HEK293T (cell line): ENCODE results near the gene NFASC.

Experiments
- CTCF ChIA-PET: fragments of 350-600 bp; formaldehyde crosslinking; extraction: SDS; loops from one replicate; lab custom pipeline; 2021; ENCODE audit warnings: antibody characterized with exemption, inconsistent platforms; lab: Yijun Ruan, JAX
- POLR2A ChIA-PET: fragments of 350-600 bp; formaldehyde crosslinking; extraction: SDS; loops from one replicate; lab custom pipeline; 2020; ENCODE audit warnings: antibody characterized with exemption, inconsistent platforms; lab: Yijun Ruan, JAX
- DNase-seq: peaks from one replicate; pipeline ENCODE4 v3.0.0; 2012; ENCODE audit warnings: mixed read lengths; ENCODE audit errors: extremely low spot score
- ARNT ChIP-seq: fragments of 450-650 bp; IDR thresholded peaks from 2 replicates; pipeline ENCODE4 v1.6.1; 2017; ENCODE audit warnings: mild to moderate bottlenecking
- BHLHE40 ChIP-seq: fragments of 450-650 bp; IDR thresholded peaks from 2 replicates; pipeline ENCODE4 v1.6.1; 2016; ENCODE audit warnings: mild to moderate bottlenecking, moderate library complexity, borderline replicate concordance
- CTBP1 ChIP-seq: fragments of 450-650 bp; IDR thresholded peaks from 2 replicates; pipeline ENCODE4 v1.6.1; 2016; ENCODE audit warnings: borderline replicate concordance
- ELF4 ChIP-seq: fragments of 450-650 bp; IDR thresholded peaks from 2 replicates; pipeline ENCODE4 v1.6.1; 2017; ENCODE audit warnings: antibody characterized with exemption
- FOXA1 ChIP-seq: fragments of 450-650 bp; IDR thresholded peaks from 2 replicates; pipeline ENCODE4 v1.6.1; 2016; ENCODE audit warnings: mild to moderate bottlenecking
- FOXK2 ChIP-seq: fragments of 450-650 bp; IDR thresholded peaks from 2 replicates; pipeline ENCODE4 v1.6.1; 2016; ENCODE audit warnings: mild to moderate bottlenecking
- FOXM1 ChIP-seq: fragments of 450-650 bp; IDR thresholded peaks from 2 replicates; pipeline ENCODE4 v1.6.1; 2017; ENCODE audit warnings: mild to moderate bottlenecking, borderline replicate concordance
- HDGF ChIP-seq: fragments of 450-650 bp; IDR thresholded peaks from 2 replicates; pipeline ENCODE4 v1.6.1; 2017; ENCODE audit warnings: antibody characterized with exemption, borderline replicate concordance
- L3MBTL2 ChIP-seq: fragments of 450-650 bp; conservative IDR thresholded peaks from 2 replicates; pipeline ENCODE4 v1.6.1; 2016; ENCODE audit warnings: mild to moderate bottlenecking
- LEF1 ChIP-seq: fragments of 450-650 bp; IDR thresholded peaks from 2 replicates; pipeline ENCODE4 v1.6.1; 2017; ENCODE audit warnings: mild to moderate bottlenecking, borderline replicate concordance
- NFRKB ChIP-seq: fragments of 450-650 bp; IDR thresholded peaks from 2 replicates; pipeline ENCODE4 v1.6.1; 2016; ENCODE audit warnings: mild to moderate bottlenecking, moderate library complexity
- PKNOX1 ChIP-seq: fragments of 450-650 bp; IDR thresholded peaks from 2 replicates; pipeline ENCODE4 v1.6.1; 2016
- SP1 ChIP-seq: fragments of 450-650 bp; IDR thresholded peaks from 2 replicates; pipeline ENCODE4 v1.6.1; 2017
- SUZ12 ChIP-seq: fragments of 450-650 bp; IDR thresholded peaks from 2 replicates; pipeline ENCODE4 v1.6.1; 2016; ENCODE audit warnings: mild to moderate bottlenecking
- TARDBP ChIP-seq: fragments of 450-650 bp; IDR thresholded peaks from 2 replicates; pipeline ENCODE4 v1.6.1; 2016
- ZNF384 ChIP-seq: fragments of 450-650 bp; IDR thresholded peaks from 2 replicates; pipeline ENCODE4 v1.6.1; 2016

The NFASC gene

GRCh38 chr1:204994086-204994862 is 123.6 kb downstream of the NFASC start:
- POLR2A ChIA-PET = no interaction called here
- no peak for DNase-seq
- CTCF ChIA-PET = interaction anchor here (7.6 kb wide), 1 partner anchor 68 kb away, joined by 92 read pairs; no protein-coding TSS in a partner anchor
- TF ChIP-seq HDGF (no peak), FOXA1 (no peak), ARNT (no peak), SUZ12 (no peak), PKNOX1 (no peak)

GRCh38 chr1:204996981-204997380 is 126.3 kb downstream of the NFASC start:
- CTCF ChIA-PET = interaction anchor here (0.6 to 1.2 kb wide), 2 partner anchors 8 to 65 kb away, joined by 3 to 4 read pairs; no protein-coding TSS in a partner anchor
- TF ChIP-seq TARDBP (no peak), HDGF (no peak), NFRKB (no peak), ELF4 (no peak), PKNOX1 (no peak), L3MBTL2 (no peak), CTBP1 (no peak), SP1 (no peak), FOXA1 (no peak), SUZ12 (no peak), ZNF384 (no peak), FOXM1 (no peak)
- POLR2A ChIA-PET = no interaction called here
- DNase-seq = no peak

GRCh38 chr1:204997591-204998355 is 127.1 kb downstream of the NFASC start:
- no peak for DNase-seq
- CTCF ChIA-PET = interaction anchor here (0.6 to 1.2 kb wide), 3 partner anchors 8 to 64 kb away, joined by 3 to 4 read pairs (median 3); no protein-coding TSS in a partner anchor
- no peak for TF ChIP-seq ZNF384
- no peak for TF ChIP-seq FOXA1
- TF ChIP-seq CTBP1 = no peak
- TF ChIP-seq BHLHE40 = no peak
- TF ChIP-seq FOXM1 = no peak
- TF ChIP-seq LEF1 = no peak
- no peak for TF ChIP-seq FOXK2
- no peak for TF ChIP-seq ELF4
- TF ChIP-seq SUZ12 = no peak
- TF ChIP-seq SP1 = no peak
- no peak for TF ChIP-seq HDGF
- TF ChIP-seq TARDBP = no peak
- POLR2A ChIA-PET = interaction anchor here (0.6 kb wide), 1 partner anchor 257 kb away, joined by 3 read pairs; no protein-coding TSS in a partner anchor

GRCh38 chr1:205001162-205001561 is 130.5 kb downstream of the NFASC start:
- TF ChIP-seq SUZ12 (no peak), FOXM1 (no peak), LEF1 (no peak), PKNOX1 (no peak), FOXK2 (no peak), BHLHE40 (no peak), ZNF384 (no peak), TARDBP (no peak), CTBP1 (no peak), SP1 (no peak), ARNT (no peak), L3MBTL2 (no peak), ELF4 (no peak), HDGF (no peak), FOXA1 (no peak), NFRKB (no peak)
- DNase-seq = no peak
- ChIA-PET POLR2A (no interaction called here), CTCF (interaction anchor here (1.0 kb wide), 1 partner anchor 61 kb away, joined by 3 read pairs; no protein-coding TSS in a partner anchor)

- DNase-seq = no peak
- POLR2A ChIA-PET = no interaction called here
- CTCF ChIA-PET = no interaction called here
- TF ChIP-seq LEF1 (no peak), SP1 (no peak), NFRKB (no peak), TARDBP (no peak), PKNOX1 (no peak), FOXM1 (no peak), ELF4 (no peak)
Measured at GRCh38 chr1:205002705-205003104, 132.0 kb downstream of the NFASC start.
